Retinal pigment epithelial cell (primary cell): ENCODE data around the gene CCDC12.

Experiments
- DNase-seq: peaks from one replicate; pipeline ENCODE4 v3.0.0-alpha.2; 2010; ENCODE audit warnings: low read depth
- H3K4me3 ChIP-seq: 2 replicates; pipeline ENCODE4 v1.5.1; 2011; ENCODE audit warnings: mild to moderate bottlenecking, low read length, control low read depth, moderate library complexity
- CTCF ChIP-seq: conservative IDR thresholded peaks from 2 replicates; pipeline ENCODE4 v1.5.1; 2011; ENCODE audit warnings: low read depth, low read length, control low read depth, inconsistent platforms

The CCDC12 gene

GRCh38 chr3:46982546-46982945 lies 6.0 kb upstream of the CCDC12 start:
- DNase-seq = no peak
- no peak for TF ChIP-seq CTCF
- no peak overlapping the region for H3K4me3 ChIP-seq

- H3K4me3 ChIP-seq = no peak overlapping the region
- no peak for TF ChIP-seq CTCF
- no peak for DNase-seq
Observed at GRCh38 chr3:46981932-46982471, 5.5 kb upstream of the CCDC12 start.

- no peak for TF ChIP-seq CTCF
- peak overlapping the region; percentile 58 for H3K4me3 ChIP-seq
- no peak for DNase-seq
Observed at GRCh38 chr3:46979958-46980497, 3.5 kb upstream of the CCDC12 start.

- no peak for TF ChIP-seq CTCF
- DNase-seq = peak; percentile 58
- H3K4me3 ChIP-seq = peak within 1 kb of the TSS; percentile 72
Observed at GRCh38 chr3:46978985-46979944, 2.7 kb upstream of the CCDC12 start, which contains the start of gene NBEAL2. Gene NBEAL2, plus strand, starts transcription at chr3:46979666. Its CDS starts 196 bp downstream, at chr3:46979862.

- H3K4me3 ChIP-seq = no peak overlapping the region
- DNase-seq = no peak
- no peak for TF ChIP-seq CTCF
Observed at GRCh38 chr3:46978381-46978780, 1.8 kb upstream of the CCDC12 start.

- H3K4me3 ChIP-seq = no peak overlapping the region
- no peak for TF ChIP-seq CTCF
- no peak for DNase-seq
Observed at GRCh38 chr3:46977811-46978195, 1.3 kb upstream of the CCDC12 start.
